CD14-positive monocyte (primary cell): ENCODE measurements around the gene TNS4. TPM values are rescaled to one million over a fixed set of nuclear protein-coding genes. Genes with fewer than 3 reads are reported as not detected.

Experiments
- DNase-seq, 3 donors: peaks; one replicate each; pipeline ENCODE4 v3.0.0-alpha.2; 2011 to 2022
- H2AFZ ChIP-seq: 2 replicates; pipeline ENCODE4 v1.6.0; 2012; ENCODE audit warnings: mild to moderate bottlenecking, low read depth, low read length, inconsistent platforms; ENCODE audit not compliant: insufficient read depth, poor library complexity, severe bottlenecking
- H3K27ac ChIP-seq, 2 donors: 1 replicate in 1 of 2; 2 replicates in 1 of 2; pipeline ENCODE4 v1.5.1; 2012 to 2013; ENCODE audit warnings: low read length in 2 of 2, control low read depth in 1 of 2, inconsistent platforms in 1 of 2, low read depth in 1 of 2, mild to moderate bottlenecking in 1 of 2
- H3K27me3 ChIP-seq, 2 donors: one replicate each; pipeline versions ENCODE4 v1.6.0 to v1.6.1; 2011 to 2013; ENCODE audit warnings: low read length in 2 of 2; ENCODE audit not compliant: control insufficient read depth in 2 of 2, insufficient read depth in 2 of 2
- H3K36me3 ChIP-seq, 2 donors: replicated peaks in 1 of 2; 1 replicate in 1 of 2; 2 replicates in 1 of 2; pipeline versions ENCODE4 v1.5.1 to v1.6.1; 2012 to 2013; ENCODE audit warnings: low read length in 2 of 2, control low read depth in 1 of 2, inconsistent platforms in 1 of 2, mild to moderate bottlenecking in 1 of 2; ENCODE audit not compliant: insufficient read depth in 2 of 2, control insufficient read depth in 1 of 2
- H3K4me1 ChIP-seq, 2 donors: 1 replicate in 1 of 2; 2 replicates in 1 of 2; pipeline versions ENCODE4 v1.5.1 to v1.6.1; 2012 to 2013; ENCODE audit warnings: low read length in 2 of 2, control low read depth in 1 of 2, inconsistent platforms in 1 of 2, mild to moderate bottlenecking in 1 of 2, moderate library complexity in 1 of 2; ENCODE audit not compliant: insufficient read depth in 2 of 2, control insufficient read depth in 1 of 2
- H3K4me2 ChIP-seq: replicated peaks from 2 replicates; pipeline ENCODE3; 2012; ENCODE audit warnings: low read length, moderate library complexity, mild to moderate bottlenecking; ENCODE audit not compliant: poor library complexity, severe bottlenecking; ENCODE audit errors: extremely low read depth
- H3K4me3 ChIP-seq, 3 experiments: fragments of 200-600 bp in 1 of 3; sonication (generic) in 1 of 3; replicated peaks in 1 of 3; 1 replicate in 2 of 3; 2 replicates in 1 of 3; pipeline ENCODE4 v1.5.1; 2011 to 2013; ENCODE audit warnings: low read length in 3 of 3, mild to moderate bottlenecking in 3 of 3, control low read depth in 2 of 3, low read depth in 2 of 3, inconsistent platforms in 1 of 3, moderate library complexity in 1 of 3
- H3K79me2 ChIP-seq: 2 replicates; pipeline ENCODE4 v1.6.0; 2012; ENCODE audit warnings: mild to moderate bottlenecking, control low read depth, inconsistent platforms, low read length, moderate library complexity; ENCODE audit not compliant: insufficient read depth
- H3K9ac ChIP-seq: 2 replicates; pipeline ENCODE4 v1.6.0; 2017; ENCODE audit warnings: low read length, mild to moderate bottlenecking; ENCODE audit not compliant: insufficient read depth, poor library complexity, severe bottlenecking
- H3K9me3 ChIP-seq, 2 donors: replicated peaks in 1 of 2; 1 replicate in 1 of 2; 2 replicates in 1 of 2; pipeline versions ENCODE4 v1.5.1 to v1.6.1; 2012 to 2013; ENCODE audit warnings: low read length in 2 of 2, control low read depth in 1 of 2; ENCODE audit not compliant: control insufficient read depth in 1 of 2, insufficient read depth in 1 of 2
- H4K20me1 ChIP-seq: 2 replicates; pipeline ENCODE4 v1.6.0; 2012; ENCODE audit warnings: mild to moderate bottlenecking, low read length, control low read depth, moderate library complexity; ENCODE audit not compliant: insufficient read depth
- H3K27ac Mint-ChIP-seq, 7 donors: one replicate each; pipeline ENCODE4 v1.8.0; 2020; ENCODE audit warnings: mild to moderate bottlenecking in 7 of 7, mixed read lengths in 7 of 7, moderate library complexity in 6 of 7, inconsistent platforms in 2 of 7
- H3K27me3 Mint-ChIP-seq, 3 donors: one replicate each; pipeline ENCODE4 v1.8.0; 2021 to 2022; ENCODE audit warnings: low read depth in 3 of 3, mild to moderate bottlenecking in 3 of 3, mixed read lengths in 3 of 3, moderate library complexity in 3 of 3, inconsistent platforms in 1 of 3
- H3K36me3 Mint-ChIP-seq, 2 donors: one replicate each; pipeline ENCODE4 v1.8.0; 2020; ENCODE audit warnings: mixed read lengths in 2 of 2, inconsistent platforms in 1 of 2, mild to moderate bottlenecking in 1 of 2
- H3K4me1 Mint-ChIP-seq: one replicate; pipeline ENCODE4 v1.8.0; 2020; ENCODE audit warnings: mild to moderate bottlenecking, mixed read lengths
- H3K4me3 Mint-ChIP-seq, 2 donors: one replicate each; pipeline ENCODE4 v1.8.0; 2020; ENCODE audit warnings: mild to moderate bottlenecking in 2 of 2, mixed read lengths in 2 of 2, moderate library complexity in 1 of 2
- H3K9me3 Mint-ChIP-seq, 7 donors: one replicate each; pipeline ENCODE4 v1.8.0; 2020 to 2022; ENCODE audit warnings: mixed read lengths in 7 of 7, mild to moderate bottlenecking in 6 of 7, moderate library complexity in 6 of 7, inconsistent platforms in 2 of 7
- CTCF ChIP-seq: fragments of 200-600 bp; IDR thresholded peaks from one replicate; pipeline ENCODE4 v1.8.0; 2022; ENCODE audit warnings: antibody characterized with exemption, mild to moderate bottlenecking
- WGBS: methylation state at CpG from one replicate; pipeline ENCODE4 v1.1.5; 2013; ENCODE audit warnings: missing lambda C conversion rate; ENCODE audit not compliant: insufficient coverage; 5-methylcytosine and 5-hydroxymethylcytosine counted together
- intact Hi-C, 2 donors: fragments of 100-400 bp; cut with micrococcal nuclease; formaldehyde crosslinking; loops; one replicate each; pipeline versions ENCODE4 v1.15.0 to v1.15.1; 2023
- polyA plus RNA-seq, 3 donors: library from polyadenylated mRNA; depleted of rRNA in 1 of 3; unstranded in 2 of 3; stranded (reverse) in 1 of 3; fragments of 300-500 nt in 2 of 3; fragments of >200 nt in 1 of 3; fragmentation: Illumina TruSeq in 2 of 3; gene quantifications; 1 replicate in 2 of 3; 2 replicates in 1 of 3; pipeline ENCODE4 v1.2.3, GENCODE V29; 2012 to 2021

TNS4 gene
- polyA plus RNA-seq, 3 donors = not detected

GRCh38 chr17:40456396-40456951, 44.9 kb downstream of the TNS4 start:
- no peak overlapping the region for H2AFZ ChIP-seq
- intact Hi-C loops = no loop called here
- no peaks in the 10 kb centered on the region for H3K79me2 ChIP-seq
- Mint-ChIP-seq H3K4me3 (no peak overlapping the region), H3K36me3 (no peaks in the 10 kb centered on the region), H3K27me3 (peaks cover 7 to 18% (median 8%) of the 10 kb centered on the region in 3 donors), H3K27ac (no peak overlapping the region), H3K9me3 (no peaks in the 10 kb centered on the region), H3K4me1 (no peaks in the 10 kb centered on the region)
- H3K36me3 ChIP-seq = no peaks in the 10 kb centered on the region
- no peak overlapping the region for H3K4me3 ChIP-seq
- no peak overlapping the region for H3K9ac ChIP-seq
- no peaks in the 10 kb centered on the region for H4K20me1 ChIP-seq
- H3K4me2 ChIP-seq = no peak overlapping the region
- no peaks in the 10 kb centered on the region for H3K9me3 ChIP-seq
- WGBS = 98% methylated on average over 13 of the region's 16 CpGs
- TF ChIP-seq CTCF = no peak
- DNase-seq = no peak
- peaks cover 0 to 1% of the 10 kb centered on the region in 2 donors for H3K27me3 ChIP-seq
- H3K27ac ChIP-seq = no peak overlapping the region
- H3K4me1 ChIP-seq = no peaks in the 10 kb centered on the region

- no peak for DNase-seq
- Histone ChIP-seq H4K20me1 (no peaks in the 10 kb centered on the region), H3K27me3 (peaks cover 0 to 3% of the 10 kb centered on the region in 2 donors), H3K79me2 (no peaks in the 10 kb centered on the region), H2AFZ (no peak overlapping the region), H3K4me1 (no peaks in the 10 kb centered on the region), H3K4me2 (no peak overlapping the region), H3K27ac (no peak overlapping the region), H3K9me3 (no peaks in the 10 kb centered on the region), H3K4me3 (no peak overlapping the region), H3K9ac (no peak overlapping the region), H3K36me3 (no peaks in the 10 kb centered on the region)
- H3K27me3 Mint-ChIP-seq = peaks cover 10 to 25% (median 19%) of the 10 kb centered on the region in 3 donors
- H3K9me3 Mint-ChIP-seq = no peaks in the 10 kb centered on the region
- no peak overlapping the region for H3K27ac Mint-ChIP-seq
- no peak overlapping the region for H3K4me3 Mint-ChIP-seq
- no peaks in the 10 kb centered on the region for H3K36me3 Mint-ChIP-seq
- intact Hi-C loops = no loop called here
- WGBS = no CpG with 5 or more reads among the region's 2 CpGs
- H3K4me1 Mint-ChIP-seq = no peaks in the 10 kb centered on the region
- TF ChIP-seq CTCF = no peak
Observed at GRCh38 chr17:40454613-40454995, 46.8 kb downstream of the TNS4 start.
